ENCODE measurements around the gene DDX56. TPM values are rescaled to one million over a fixed set of nuclear protein-coding genes. Genes with fewer than 3 reads are reported as not detected.

The DDX56 gene
- total RNA-seq, 1 experiment from 2014 or later, result 147 TPM

- ChIA-PET POLR2A (no interaction called here), CTCF (no interaction called here)
- DNase-seq (ENCODE audit: low read depth, low spot score) (no peak), ATAC-seq (no peak)
- 0 out of 2 replicates have a peak, but pooled peaks cover 4% of the 10 kb centered on the region for H3K9me3 ChIP-seq (ENCODE audit: control insufficient read depth, insufficient read depth, low read depth, low read length)
- TF ChIP-seq CTCF (IDR thresholded peaks at IDR 0.05) (no peak), TCF7L2 (IDR thresholded peaks at IDR 0.05; ENCODE audit: low read depth, low read length) (no peak), SIN3A (IDR thresholded peaks at IDR 0.05; ENCODE audit: borderline replicate concordance, insufficient read depth, low read depth, low read length) (no peak), REST (IDR thresholded peaks at IDR 0.05; ENCODE audit: insufficient read depth in 1 of 2, low read depth in 2 of 2, low read length in 1 of 2) (no peak), POLR2AphosphoS5 (IDR thresholded peaks at IDR 0.05; ENCODE audit: low read depth, low read length) (no peak)
- H3K4me1 ChIP-seq (ENCODE audit: control insufficient read depth, insufficient read depth, low read length), result no peaks in the 10 kb centered on the region
- H3K4me3 ChIP-seq (ENCODE audit: low read depth in 2 of 2, low read length in 2 of 2), result no peak overlapping the region
- in situ Hi-C loops (cut with HindIII; ENCODE audit: low pct_unique_long_range_greater_than_20kb, low sequenced_read_pairs), result no loop called here
- no TSS peak for BruUV-seq (replicated peaks)
- no peaks in the 10 kb centered on the region for H3K36me3 ChIP-seq (ENCODE audit: control insufficient read depth, insufficient read depth, low read length)
- no peak overlapping the region for H3K27ac ChIP-seq (ENCODE audit: low read length)
- no peaks in the 10 kb centered on the region for H3K27me3 ChIP-seq (ENCODE audit: control insufficient read depth, insufficient read depth, low read length)
- intact Hi-C loops (cut with micrococcal nuclease; ENCODE audit: unreplicated experiment), result no loop called here
Observed at GRCh38 chr7:44520574-44520973, 53.1 kb downstream of the DDX56 start.

GRCh38 chr7:44519546-44519945 lies 54.2 kb downstream of the DDX56 start:
- TF ChIP-seq CTCF (IDR thresholded peaks at IDR 0.05), result no peak
- no peak for TF ChIP-seq TCF7L2 (IDR thresholded peaks at IDR 0.05; ENCODE audit: low read depth, low read length)
- no peak for DNase-seq (ENCODE audit: low read depth, low spot score)
- no peaks in the 10 kb centered on the region for H3K36me3 ChIP-seq (ENCODE audit: control insufficient read depth, insufficient read depth, low read length)
- POLR2A ChIA-PET, result interaction anchor here (0.6 kb wide), 1 partner anchor 16 kb away, joined by 5 read pairs; no protein-coding TSS in a partner anchor
- no peaks in the 10 kb centered on the region for H3K4me1 ChIP-seq (ENCODE audit: control insufficient read depth, insufficient read depth, low read length)
- in situ Hi-C loops (cut with HindIII; ENCODE audit: low pct_unique_long_range_greater_than_20kb, low sequenced_read_pairs), result no loop called here
- no peak overlapping the region for H3K4me3 ChIP-seq (ENCODE audit: low read depth in 2 of 2, low read length in 2 of 2)
- no TSS peak for BruUV-seq (replicated peaks)
- no peak for ATAC-seq
- no peaks in the 10 kb centered on the region for H3K9me3 ChIP-seq (ENCODE audit: control insufficient read depth, insufficient read depth, low read depth, low read length)
- intact Hi-C loops (cut with micrococcal nuclease; ENCODE audit: unreplicated experiment), result no loop called here
- H3K27ac ChIP-seq (ENCODE audit: low read length), result no peak overlapping the region
- no peaks in the 10 kb centered on the region for H3K27me3 ChIP-seq (ENCODE audit: control insufficient read depth, insufficient read depth, low read length)
- CTCF ChIA-PET, result interaction anchor here (0.7 kb wide), 1 partner anchor 16 kb away, joined by 3 read pairs; no protein-coding TSS in a partner anchor
